D721Med (cell line): Measurements from ENCODE around the gene CHGA.

Source experiments
- DNase-seq: peaks from one replicate; pipeline ENCODE4 v3.0.0; 2011; ENCODE audit warnings: low spot score; ENCODE audit not compliant: insufficient read length
- FAIRE-seq: peaks from 2 replicates; lab custom pipeline; 2011; peaks lifted over from hg19 to GRCh38; lab: Jason Lieb, UNC
- CTCF ChIP-seq: IDR thresholded peaks from 2 replicates; pipeline ENCODE4 v1.5.1; 2012; ENCODE audit warnings: mild to moderate bottlenecking, control low read depth; ENCODE audit not compliant: insufficient read depth; ENCODE audit errors: missing control alignments

Gene CHGA

GRCh38 chr14:92941531-92941930 lies 18.6 kb downstream of the CHGA start:
- DNase-seq (no peak), FAIRE-seq (no peak)
- TF ChIP-seq CTCF = no peak

- FAIRE-seq (no peak), DNase-seq (no peak)
- no peak for TF ChIP-seq CTCF
Observed at GRCh38 chr14:92942136-92942535, 19.2 kb downstream of the CHGA start.

GRCh38 chr14:92942576-92942975 lies 19.6 kb downstream of the CHGA start:
- TF ChIP-seq CTCF = no peak
- FAIRE-seq (no peak), DNase-seq (no peak)

GRCh38 chr14:92942976-92943710 lies 20.2 kb downstream of the CHGA start:
- no peak for TF ChIP-seq CTCF
- DNase-seq (no peak), FAIRE-seq (no peak)

- no peak for DNase-seq
- FAIRE-seq = no peak
- no peak for TF ChIP-seq CTCF
Observed at GRCh38 chr14:92943855-92944570, 21.1 kb downstream of the CHGA start.

GRCh38 chr14:92944976-92945375 lies 22.0 kb downstream of the CHGA start:
- FAIRE-seq (no peak), DNase-seq (no peak)
- TF ChIP-seq CTCF = no peak

GRCh38 chr14:92945544-92945943 lies 22.6 kb downstream of the CHGA start:
- FAIRE-seq (no peak), DNase-seq (no peak)
- TF ChIP-seq CTCF = no peak
